ENCODE data around the gene PANX2. TPM values are rescaled to one million over a fixed set of nuclear protein-coding genes. Genes with fewer than 3 reads are reported as not detected.
"Not testable (repeated sequence)": the region's sequence is repeated elsewhere in the genome, so short reads cannot be mapped to it uniquely, and the experiment has no call there.

The PANX2 gene
- total RNA-seq, 1 donor from 2014 or later: 0.58 TPM

GRCh38 chr22:50129121-50129736 lies 41.3 kb upstream of the PANX2 start:
- no peak for TF ChIP-seq CTCF (IDR thresholded peaks at IDR 0.05; ENCODE audit: borderline replicate concordance)
- H3K36me3 ChIP-seq: no peaks in the 10 kb centered on the region

GRCh38 chr22:50131894-50132293 lies 38.6 kb upstream of the PANX2 start:
- intact Hi-C loops (cut with micrococcal nuclease): no loop called here
- H3K27ac ChIP-seq (replicated peaks): no peak overlapping the region

More at GRCh38 chr22:50129121-50129736, 41.3 kb upstream of the PANX2 start:
- peaks cover 53% of the 10 kb centered on the region for H3K27me3 ChIP-seq (ENCODE audit: low read depth)
- no peak overlapping the region for H3K4me3 ChIP-seq
- H3K9me3 ChIP-seq (replicated peaks): no peaks in the 10 kb centered on the region
- intact Hi-C loops (cut with micrococcal nuclease): no loop called here
- H3K4me1 ChIP-seq: no peaks in the 10 kb centered on the region
- no peak for DNase-seq
- H3K27ac ChIP-seq (replicated peaks): no peak overlapping the region

GRCh38 chr22:50134481-50134880 lies 36.0 kb upstream of the PANX2 start:
- no peak for TF ChIP-seq CTCF (IDR thresholded peaks at IDR 0.05; ENCODE audit: borderline replicate concordance)
- Histone ChIP-seq H3K27me3 (ENCODE audit: low read depth) (peaks cover 39% of the 10 kb centered on the region), H3K36me3 (no peaks in the 10 kb centered on the region), H3K27ac (replicated peaks) (no peak overlapping the region), H3K9me3 (replicated peaks) (no peaks in the 10 kb centered on the region), H3K4me3 (no peak overlapping the region), H3K4me1 (peaks cover 7% of the 10 kb centered on the region)
- intact Hi-C loops (cut with micrococcal nuclease): no loop called here
- no peak for DNase-seq

More at GRCh38 chr22:50131894-50132293, 38.6 kb upstream of the PANX2 start:
- DNase-seq: no peak
- H3K4me1 ChIP-seq: peaks cover 7% of the 10 kb centered on the region
- H3K9me3 ChIP-seq (replicated peaks): no peaks in the 10 kb centered on the region
- H3K36me3 ChIP-seq: no peaks in the 10 kb centered on the region
- H3K27me3 ChIP-seq (ENCODE audit: low read depth): peaks cover 44% of the 10 kb centered on the region
- H3K4me3 ChIP-seq: no peak overlapping the region
- TF ChIP-seq CTCF (IDR thresholded peaks at IDR 0.05; ENCODE audit: borderline replicate concordance): no peak

- TF ChIP-seq CTCF (IDR thresholded peaks at IDR 0.05; ENCODE audit: borderline replicate concordance): no peak
- intact Hi-C loops (cut with micrococcal nuclease): no loop called here
- Histone ChIP-seq H3K36me3 (no peaks in the 10 kb centered on the region), H3K27ac (replicated peaks) (no peak overlapping the region), H3K27me3 (ENCODE audit: low read depth) (peaks cover 35% of the 10 kb centered on the region), H3K4me3 (no peak overlapping the region), H3K4me1 (peaks cover 7% of the 10 kb centered on the region), H3K9me3 (replicated peaks) (no peaks in the 10 kb centered on the region)
- no peak for DNase-seq
Observed at GRCh38 chr22:50136581-50137015, 33.9 kb upstream of the PANX2 start.

- H3K36me3 ChIP-seq; DNase-seq; H3K27ac ChIP-seq (replicated peaks); H3K4me1 ChIP-seq; H3K4me3 ChIP-seq; H3K9me3 ChIP-seq (replicated peaks); intact Hi-C loops (cut with micrococcal nuclease): not testable (repeated sequence)
- peaks cover 35% of the 10 kb centered on the region for H3K27me3 ChIP-seq (ENCODE audit: low read depth)
Observed at GRCh38 chr22:50137277-50137676, 33.3 kb upstream of the PANX2 start.

- DNase-seq: no peak
- Histone ChIP-seq H3K9me3 (replicated peaks) (no peaks in the 10 kb centered on the region), H3K4me1 (peaks cover 7% of the 10 kb centered on the region), H3K27me3 (ENCODE audit: low read depth) (peaks cover 39% of the 10 kb centered on the region), H3K36me3 (no peaks in the 10 kb centered on the region), H3K27ac (replicated peaks) (no peak overlapping the region), H3K4me3 (no peak overlapping the region)
- intact Hi-C loops (cut with micrococcal nuclease): no loop called here
- no peak for TF ChIP-seq CTCF (IDR thresholded peaks at IDR 0.05; ENCODE audit: borderline replicate concordance)
Observed at GRCh38 chr22:50138041-50138440, 32.5 kb upstream of the PANX2 start.

All from left ventricle myocardium inferior (tissue), 1 donor.